ENCODE data around the gene TOB1. TPM values are rescaled to one million over a fixed set of nuclear protein-coding genes. Genes with fewer than 3 reads are reported as not detected.

The TOB1 gene
- total and polyA plus RNA-seq, 2 donors (not counting 1 experiment from before 2014, with no cell fraction given): 23.3 to 28.9 TPM

DNA sequence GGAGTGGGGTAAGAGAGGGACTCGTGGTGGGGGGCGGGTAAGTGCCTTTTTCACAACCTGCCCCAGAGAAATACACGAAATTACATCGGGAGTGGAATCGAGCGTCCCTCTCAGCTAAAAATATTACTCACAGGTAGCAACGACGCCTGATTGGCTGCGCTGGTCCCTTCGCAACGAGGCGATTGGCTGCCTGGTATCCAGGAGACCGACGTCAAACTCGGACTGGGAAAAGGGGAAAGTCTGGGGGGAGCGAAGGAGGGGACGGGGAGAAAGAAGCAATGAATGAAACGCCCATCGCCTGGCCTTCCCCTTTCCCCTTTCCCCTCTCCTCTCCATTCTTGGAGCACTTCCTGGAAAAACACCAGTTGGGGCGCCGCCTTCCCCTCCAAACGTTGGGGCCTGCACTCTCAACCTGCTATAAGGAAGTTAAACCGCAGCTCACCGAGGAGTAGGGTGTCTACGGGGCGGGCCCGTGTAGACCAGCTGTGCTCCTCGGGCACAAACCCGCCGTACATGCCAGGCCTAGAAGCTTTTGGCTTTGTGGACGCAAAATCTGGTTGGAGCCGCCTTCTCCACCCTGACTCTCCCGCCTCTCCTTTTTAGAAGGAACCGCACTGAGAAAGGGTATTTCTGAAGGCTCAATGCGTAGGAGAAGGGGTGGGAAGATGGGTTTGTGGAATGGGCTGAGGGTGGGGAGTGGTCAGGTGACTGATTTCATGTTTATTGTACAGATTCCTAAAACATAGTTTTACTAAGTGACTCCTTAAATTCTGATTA is 1.4 kb upstream of the TOB1 start:
- intact Hi-C loops (cut with micrococcal nuclease): loop anchor here (1.0 to 5.0 kb wide), 7 partner anchors 63 to 393 kb away; partner anchors contain the start of genes ANKRD40, CACNA1G, MBTD1 and NME2
- peak overlapping the region; percentile 81 for H3K4me2 ChIP-seq (replicated peaks; ENCODE audit: low read depth, low read length, poor library complexity, severe bottlenecking)
- peak overlapping the region; percentile 95 to 97 for H3K27ac ChIP-seq (ENCODE audit: low read length in 2 of 2)
- peak; percentile 94 for DNase-seq
- peak overlapping the region; percentile 82 to 98 (median 93) for H3K4me3 ChIP-seq (ENCODE audit: control extremely low read depth in 1 of 5, extremely low read depth in 1 of 5, insufficient read depth in 1 of 5, low read depth in 2 of 5, low read length in 4 of 5)
- H3K9me3 ChIP-seq (ENCODE audit: control extremely low read depth in 1 of 3, control insufficient read depth in 2 of 3, insufficient read depth in 1 of 3, low read length in 2 of 3): no peaks in the 10 kb centered on the region
- no peaks in the 10 kb centered on the region for H3K9me3 Mint-ChIP-seq (ENCODE audit: insufficient read depth)
- WGBS (ENCODE audit: insufficient coverage): 2% methylated on average over 13 of the region's 35 CpGs
- H3K9ac ChIP-seq (ENCODE audit: low read length): peak overlapping the region; percentile 98
- peak overlapping the region; percentile 97 for H3K4me3 Mint-ChIP-seq
- H3K79me2 ChIP-seq (ENCODE audit: control insufficient read depth, insufficient read depth, low read length): peaks cover 37% of the 10 kb centered on the region
- peaks cover 30 to 34% of the 10 kb centered on the region in 2 donors for H3K4me1 ChIP-seq (ENCODE audit: control insufficient read depth in 2 of 2, insufficient read depth in 2 of 2, low read length in 2 of 2)
- ChIA-PET CTCF (interaction anchor here (1.1 to 9.4 kb wide), 6 partner anchors 11 to 286 kb away, joined by 4 to 125 read pairs (median 16); partner anchors contain the start of gene NME1), POLR2A (interaction anchor here (0.6 to 3.9 kb wide), 16 partner anchors 9 to 393 kb away, joined by 3 to 41 read pairs (median 5); partner anchors contain the start of genes MBTD1, NME1, NME2 and SPATA20)
- H3K4me1 Mint-ChIP-seq: peaks cover 46% of the 10 kb centered on the region
- ATAC-seq (ENCODE audit: low read depth): peak; percentile 35
- H3K36me3 ChIP-seq (replicated peaks in 1 of 2; ENCODE audit: control extremely low read depth in 1 of 2, control insufficient read depth in 1 of 2, extremely low read depth in 1 of 2, insufficient read depth in 2 of 2, low read length in 1 of 2): peaks cover 5 to 12% of the 10 kb centered on the region in 2 experiments
- no peaks in the 10 kb centered on the region for H3K27me3 Mint-ChIP-seq
- H3K27me3 ChIP-seq (replicated peaks in 1 of 4; ENCODE audit: control extremely low read depth in 1 of 4, control insufficient read depth in 3 of 4, insufficient read depth in 4 of 4, low read length in 3 of 4): no peaks in the 10 kb centered on the region
- peak overlapping the region; percentile 99 for H3K27ac Mint-ChIP-seq
- TF ChIP-seq EZH2 (IDR thresholded peaks at IDR 0.05; ENCODE audit: borderline replicate concordance, insufficient read depth, low read depth, low read length, poor library complexity, severe bottlenecking): no peak
- peak overlapping the region; percentile 88 for H2AFZ ChIP-seq (ENCODE audit: insufficient read depth, low read depth, low read length, poor library complexity, severe bottlenecking)
- no peaks in the 10 kb centered on the region for H4K20me1 ChIP-seq (ENCODE audit: control insufficient read depth, insufficient read depth, low read length, poor library complexity, severe bottlenecking)

DNA sequence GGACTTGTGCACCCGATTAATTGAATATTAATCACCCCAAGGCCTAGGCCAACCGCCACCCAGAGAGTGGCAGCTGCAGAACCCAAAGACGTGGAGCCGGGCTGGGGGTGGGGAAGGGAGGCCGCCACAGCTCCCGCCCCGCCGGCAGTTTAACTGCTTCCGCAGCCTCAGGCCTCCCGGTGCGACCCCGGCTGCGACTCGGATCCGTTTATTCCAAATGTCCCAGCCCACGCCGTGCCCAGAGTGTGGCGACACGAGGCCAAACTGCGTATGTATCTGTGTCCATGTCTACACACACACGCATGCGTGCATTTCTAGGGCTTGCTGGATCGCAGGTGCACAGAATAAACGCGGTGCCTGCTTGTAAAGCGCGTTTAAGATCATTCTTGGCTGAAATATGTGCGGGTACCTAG is 802 bp upstream of the TOB1 start:
- no peaks in the 10 kb centered on the region for H3K9me3 Mint-ChIP-seq (ENCODE audit: insufficient read depth)
- peaks cover 39% of the 10 kb centered on the region for H3K79me2 ChIP-seq (ENCODE audit: control insufficient read depth, insufficient read depth, low read length)
- peak overlapping the region; percentile 88 for H2AFZ ChIP-seq (ENCODE audit: insufficient read depth, low read depth, low read length, poor library complexity, severe bottlenecking)
- H3K4me1 Mint-ChIP-seq: peaks cover 45% of the 10 kb centered on the region
- intact Hi-C loops (cut with micrococcal nuclease): loop anchor here (1.0 to 5.0 kb wide), 9 partner anchors 15 to 394 kb away; partner anchors contain the start of genes ANKRD40, CACNA1G, MBTD1 and NME1
- POLR2A ChIA-PET: interaction anchor here (0.7 to 3.9 kb wide), 18 partner anchors 9 to 469 kb away, joined by 3 to 41 read pairs (median 5); partner anchors contain the start of genes LRRC59, LUC7L3, MBTD1 and NME1
- no peak for TF ChIP-seq EZH2 (IDR thresholded peaks at IDR 0.05; ENCODE audit: borderline replicate concordance, insufficient read depth, low read depth, low read length, poor library complexity, severe bottlenecking)
- TF ChIP-seq, protein P1, sequence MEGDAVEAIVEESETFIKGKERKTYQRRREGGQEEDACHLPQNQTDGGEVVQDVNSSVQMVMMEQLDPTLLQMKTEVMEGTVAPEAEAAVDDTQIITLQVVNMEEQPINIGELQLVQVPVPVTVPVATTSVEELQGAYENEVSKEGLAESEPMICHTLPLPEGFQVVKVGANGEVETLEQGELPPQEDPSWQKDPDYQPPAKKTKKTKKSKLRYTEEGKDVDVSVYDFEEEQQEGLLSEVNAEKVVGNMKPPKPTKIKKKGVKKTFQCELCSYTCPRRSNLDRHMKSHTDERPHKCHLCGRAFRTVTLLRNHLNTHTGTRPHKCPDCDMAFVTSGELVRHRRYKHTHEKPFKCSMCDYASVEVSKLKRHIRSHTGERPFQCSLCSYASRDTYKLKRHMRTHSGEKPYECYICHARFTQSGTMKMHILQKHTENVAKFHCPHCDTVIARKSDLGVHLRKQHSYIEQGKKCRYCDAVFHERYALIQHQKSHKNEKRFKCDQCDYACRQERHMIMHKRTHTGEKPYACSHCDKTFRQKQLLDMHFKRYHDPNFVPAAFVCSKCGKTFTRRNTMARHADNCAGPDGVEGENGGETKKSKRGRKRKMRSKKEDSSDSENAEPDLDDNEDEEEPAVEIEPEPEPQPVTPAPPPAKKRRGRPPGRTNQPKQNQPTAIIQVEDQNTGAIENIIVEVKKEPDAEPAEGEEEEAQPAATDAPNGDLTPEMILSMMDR (IDR thresholded peaks at IDR 0.05): no peak
- H3K27ac Mint-ChIP-seq: peak overlapping the region; percentile 99
- H4K20me1 ChIP-seq (ENCODE audit: control insufficient read depth, insufficient read depth, low read length, poor library complexity, severe bottlenecking): no peaks in the 10 kb centered on the region
- DNase-seq: peak; percentile 92
- H3K4me2 ChIP-seq (replicated peaks; ENCODE audit: low read depth, low read length, poor library complexity, severe bottlenecking): peak overlapping the region; percentile 81
- peak overlapping the region; percentile 95 to 97 for H3K27ac ChIP-seq (ENCODE audit: low read length in 2 of 2)
- H3K9ac ChIP-seq (ENCODE audit: low read length): peak overlapping the region; percentile 98
- no peaks in the 10 kb centered on the region for H3K27me3 ChIP-seq (replicated peaks in 1 of 4; ENCODE audit: control extremely low read depth in 1 of 4, control insufficient read depth in 3 of 4, insufficient read depth in 4 of 4, low read length in 3 of 4)
- CTCF ChIA-PET: interaction anchor here (0.8 to 9.4 kb wide), 7 partner anchors 11 to 744 kb away, joined by 4 to 125 read pairs (median 16); partner anchors contain the start of gene NME1
- peaks cover 25 to 28% of the 10 kb centered on the region in 2 donors for H3K4me1 ChIP-seq (ENCODE audit: control insufficient read depth in 2 of 2, insufficient read depth in 2 of 2, low read length in 2 of 2)
- WGBS (ENCODE audit: insufficient coverage): under 1% methylated on average over 26 of the region's 28 CpGs
- H3K27me3 Mint-ChIP-seq: no peaks in the 10 kb centered on the region
- H3K36me3 ChIP-seq (replicated peaks in 1 of 2; ENCODE audit: control extremely low read depth in 1 of 2, control insufficient read depth in 1 of 2, extremely low read depth in 1 of 2, insufficient read depth in 2 of 2, low read length in 1 of 2): peaks cover 5 to 12% of the 10 kb centered on the region in 2 experiments
- H3K4me3 Mint-ChIP-seq: peak overlapping the region; percentile 97
- H3K4me3 ChIP-seq (ENCODE audit: control extremely low read depth in 1 of 5, extremely low read depth in 1 of 5, insufficient read depth in 1 of 5, low read depth in 2 of 5, low read length in 4 of 5): peak overlapping the region; percentile 82 to 98 (median 93)
- H3K9me3 ChIP-seq (ENCODE audit: control extremely low read depth in 1 of 3, control insufficient read depth in 2 of 3, insufficient read depth in 1 of 3, low read length in 2 of 3): no peaks in the 10 kb centered on the region
- peak; percentile 8 for ATAC-seq (ENCODE audit: low read depth)
